Stimulated activated CD8-positive, alpha-beta memory T cell treated with anti-CD3 and anti-CD28 coated beads, Interleukin-15, amount 100 ng/mL, for 24 hours (primary cell): ENCODE data around the gene OR8H2.
"Not testable (repeated sequence)": the region's sequence is repeated elsewhere in the genome, so short reads cannot be mapped to it uniquely, and the experiment has no call there.

ENCODE experiments used
- DNase-seq: peaks from one replicate; pipeline ENCODE4 v3.0.0-alpha.2; 2020; ENCODE audit warnings: low read depth

The OR8H2 gene, protein sequence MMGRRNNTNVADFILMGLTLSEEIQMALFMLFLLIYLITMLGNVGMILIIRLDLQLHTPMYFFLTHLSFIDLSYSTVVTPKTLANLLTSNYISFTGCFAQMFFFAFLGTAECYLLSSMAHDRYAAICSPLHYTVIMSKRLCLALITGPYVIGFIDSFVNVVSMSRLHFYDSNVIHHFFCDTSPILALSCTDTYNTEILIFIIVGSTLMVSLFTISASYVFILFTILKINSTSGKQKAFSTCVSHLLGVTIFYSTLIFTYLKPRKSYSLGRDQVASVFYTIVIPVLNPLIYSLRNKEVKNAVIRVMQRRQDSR

DNA sequence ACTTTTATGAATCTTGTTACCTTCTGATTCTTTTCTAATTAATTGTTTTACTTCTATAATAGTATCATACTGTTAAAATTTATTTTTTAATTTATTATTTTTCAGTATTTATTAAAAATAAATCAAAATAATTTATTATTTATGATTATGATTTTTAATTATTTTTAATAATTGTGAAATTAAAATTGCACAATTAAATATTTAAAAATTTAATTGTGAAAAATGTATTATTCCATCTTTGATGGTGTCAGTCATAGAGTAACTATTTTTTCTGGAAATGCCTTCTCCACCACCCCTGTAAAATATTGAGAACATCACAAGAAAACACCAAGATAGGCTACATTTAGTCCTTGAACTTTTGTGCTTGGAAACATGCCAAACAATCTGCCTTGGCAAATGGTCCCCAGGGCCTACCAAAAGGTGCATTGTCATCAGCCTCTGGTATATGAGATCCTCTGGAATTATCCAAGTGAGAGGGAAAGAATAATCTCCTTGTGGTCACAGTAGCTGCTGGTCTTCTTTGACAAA, at the start of gene OR8H2:
Gene OR8H2, plus strand, starts transcription at position 478 of the 528 bp plus-strand sequence. CDS start 1,356 bp downstream, outside the sequence.
- no peak for DNase-seq

DNA sequence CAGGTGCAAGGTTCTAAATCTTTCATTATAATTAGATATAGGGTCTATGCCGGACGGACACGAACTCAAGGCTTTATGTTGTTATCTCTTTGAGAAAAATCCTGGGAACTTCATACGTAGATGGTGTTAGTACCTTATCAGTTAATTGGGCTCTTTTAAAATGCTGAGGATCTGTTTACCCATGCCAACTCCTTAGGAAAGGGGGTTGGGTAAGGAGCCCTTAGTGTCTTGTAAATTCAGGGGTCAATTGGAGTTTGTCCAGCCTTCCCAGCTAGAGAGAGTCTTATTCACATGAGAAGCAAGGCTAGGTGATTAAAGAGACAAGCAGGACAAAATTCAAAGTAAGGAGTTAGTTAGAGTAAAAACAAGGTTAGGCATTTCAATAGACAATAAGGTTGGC, 47.1 kb upstream of the OR8H2 start:
- DNase-seq: not testable (repeated sequence)

DNA sequence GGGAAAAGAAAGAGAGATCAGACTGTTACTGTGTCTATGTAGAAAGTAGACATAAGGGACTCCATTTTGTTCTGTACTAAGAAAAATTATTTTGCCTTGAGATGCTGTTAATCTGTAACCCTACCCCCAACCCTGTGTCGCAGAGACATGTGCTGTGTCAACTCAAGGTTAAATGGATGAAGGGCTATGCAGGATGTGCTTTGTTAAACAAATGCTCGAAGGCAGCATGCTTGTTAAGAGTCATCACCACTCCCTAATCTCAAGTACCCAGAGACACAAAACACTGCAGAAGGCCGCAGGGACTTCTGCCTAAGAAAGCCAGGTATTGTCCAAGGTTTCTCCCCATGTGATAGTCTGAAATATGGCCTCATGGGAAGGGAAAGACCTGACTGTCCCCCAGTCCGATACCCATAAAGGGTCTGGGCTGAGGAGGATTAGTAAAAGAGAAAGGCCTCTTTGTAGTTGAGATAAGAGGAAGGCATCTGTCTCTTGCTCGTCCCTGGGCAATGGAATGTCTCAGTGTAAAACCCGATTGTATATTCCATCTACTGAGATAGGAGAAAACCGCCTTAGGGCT, 45.7 kb upstream of the OR8H2 start:
- not testable (repeated sequence) for DNase-seq

DNA sequence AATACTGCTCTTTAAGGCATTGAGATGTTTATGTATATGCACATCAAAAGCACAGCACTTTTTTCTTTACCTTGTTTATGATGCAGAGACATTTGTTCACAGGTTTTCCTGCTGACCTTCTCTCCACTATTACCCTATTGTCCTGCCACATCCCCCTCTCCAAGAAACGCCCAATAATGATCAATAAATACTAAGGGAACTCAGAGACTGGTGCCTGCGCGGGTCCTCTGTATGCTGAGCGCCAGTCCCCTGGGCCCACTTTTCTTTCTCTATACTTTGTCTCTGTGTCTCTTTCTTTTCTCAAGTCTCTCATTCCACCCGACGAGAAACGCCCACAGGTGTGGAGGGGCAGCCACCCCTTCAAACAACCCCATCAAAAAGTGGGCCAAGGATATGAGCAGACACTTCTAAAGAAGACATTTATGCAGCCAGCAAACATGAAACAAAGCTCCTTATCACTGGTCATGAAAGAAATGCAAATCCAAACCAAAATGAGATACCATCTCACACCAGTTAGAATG, 45.2 kb upstream of the OR8H2 start:
- not testable (repeated sequence) for DNase-seq

DNA sequence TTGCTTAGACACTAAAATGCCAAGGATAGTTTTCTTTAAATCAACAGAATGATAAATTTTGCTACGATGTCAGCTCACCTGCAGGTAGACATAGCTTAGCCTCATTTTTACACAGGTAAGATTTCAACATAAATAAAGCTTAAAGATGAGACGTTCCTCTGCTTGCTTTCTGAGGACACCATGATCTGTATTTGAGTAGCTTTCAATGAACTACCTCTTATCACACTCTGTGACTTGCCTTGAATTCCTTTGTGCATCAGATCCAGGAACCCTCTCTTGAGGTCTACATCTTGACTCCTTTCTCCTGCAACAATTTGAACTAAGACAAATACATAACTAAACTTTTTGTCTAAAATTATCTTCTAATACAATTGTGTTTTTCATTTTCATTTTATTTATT, 36.5 kb upstream of the OR8H2 start:
- no peak for DNase-seq

DNA sequence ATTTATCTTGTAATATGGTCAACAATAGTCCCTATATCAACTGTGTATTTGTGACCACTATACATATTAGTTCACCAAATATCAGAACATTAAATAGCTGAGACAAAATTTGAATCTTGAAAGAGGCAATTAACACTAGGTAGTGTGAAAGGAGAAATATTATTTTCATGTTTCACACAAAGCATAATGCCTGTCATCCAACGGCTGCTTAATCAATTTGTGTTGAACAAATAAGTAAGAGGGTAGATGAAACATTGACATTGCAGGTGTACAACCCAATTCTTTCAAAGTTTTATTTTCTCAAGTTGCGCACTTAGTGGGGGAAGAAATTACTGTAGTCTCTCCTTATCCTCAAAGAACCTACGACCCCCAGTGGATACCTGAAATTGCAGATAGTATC, 13.8 kb upstream of the OR8H2 start:
- no peak for DNase-seq

DNA sequence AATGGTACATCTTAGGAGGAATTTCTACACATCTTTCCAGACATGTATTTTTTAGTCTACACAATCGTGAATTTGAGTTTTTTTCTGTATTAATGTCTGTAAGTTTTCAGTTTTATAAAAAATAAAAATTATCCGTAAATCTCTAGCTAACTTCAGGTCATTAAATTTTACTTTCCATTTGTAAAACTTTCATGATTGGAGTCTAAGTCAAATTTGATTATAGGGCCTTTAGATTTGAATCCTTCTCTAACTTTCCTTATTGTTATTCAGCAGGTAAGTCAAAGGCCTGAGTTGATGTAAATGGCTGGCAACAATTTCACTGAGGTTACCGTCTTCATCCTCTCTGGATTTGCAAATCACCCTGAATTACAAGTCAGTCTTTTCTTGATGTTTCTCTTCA, 10.5 kb upstream of the OR8H2 start, which contains the start of gene OR8I2:
Gene OR8I2, plus strand, starts transcription at position 301 of the 400 bp plus-strand sequence. Its CDS starts 0 bp downstream, at position 301.
- no peak for DNase-seq

DNA sequence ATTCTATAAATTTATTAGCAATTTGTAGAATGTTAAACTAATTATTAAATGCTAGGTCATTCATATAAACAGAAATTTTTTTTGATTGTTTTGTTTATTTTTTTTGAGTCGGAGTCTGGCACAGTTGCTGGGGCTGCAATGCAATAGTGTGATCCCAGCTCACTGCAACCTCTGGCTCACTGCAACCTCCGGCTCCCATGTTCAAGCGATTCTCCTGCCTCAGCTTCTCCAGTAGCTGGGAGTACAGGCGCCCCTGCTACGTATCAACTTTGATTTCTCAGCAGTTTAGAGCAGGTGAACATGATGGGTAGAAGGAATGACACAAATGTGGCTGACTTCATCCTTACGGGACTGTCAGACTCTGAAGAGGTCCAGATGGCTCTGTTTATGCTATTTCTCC, 18.6 kb downstream of the OR8H2 start, which contains the start of gene OR8H3:
Gene OR8H3, plus strand, starts transcription at position 301 of the 400 bp plus-strand sequence. Its CDS starts 0 bp downstream, at position 301.
- no peak for DNase-seq

DNA sequence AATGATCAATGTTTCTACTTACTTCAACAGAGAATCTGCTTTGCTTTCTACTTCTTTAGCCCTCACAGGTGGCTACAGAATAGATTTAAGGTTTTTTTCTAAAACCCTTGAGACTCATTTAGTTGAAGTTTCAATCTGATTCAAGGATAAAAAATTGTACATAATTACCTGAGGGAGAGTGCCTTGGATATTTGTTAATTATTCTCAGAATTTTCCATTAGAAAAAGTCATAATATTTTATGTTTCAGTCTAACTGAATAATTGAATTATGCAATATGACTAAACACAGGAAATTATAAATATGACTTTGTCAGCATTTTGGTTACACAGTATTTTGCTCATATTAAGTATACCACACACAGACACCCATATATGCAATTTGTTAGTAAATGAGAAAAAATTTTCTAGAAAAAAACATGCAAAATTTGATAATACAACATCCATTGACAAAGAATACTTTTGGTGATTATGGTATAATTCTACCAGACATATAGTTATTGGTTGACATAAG, 36.7 kb downstream of the OR8H2 start, which contains the start of gene OR8J3:
Gene OR8J3, minus strand, starts transcription at position 51 of the 511 bp plus-strand sequence. CDS start 2,483 bp downstream, outside the sequence.
- no peak for DNase-seq

DNA sequence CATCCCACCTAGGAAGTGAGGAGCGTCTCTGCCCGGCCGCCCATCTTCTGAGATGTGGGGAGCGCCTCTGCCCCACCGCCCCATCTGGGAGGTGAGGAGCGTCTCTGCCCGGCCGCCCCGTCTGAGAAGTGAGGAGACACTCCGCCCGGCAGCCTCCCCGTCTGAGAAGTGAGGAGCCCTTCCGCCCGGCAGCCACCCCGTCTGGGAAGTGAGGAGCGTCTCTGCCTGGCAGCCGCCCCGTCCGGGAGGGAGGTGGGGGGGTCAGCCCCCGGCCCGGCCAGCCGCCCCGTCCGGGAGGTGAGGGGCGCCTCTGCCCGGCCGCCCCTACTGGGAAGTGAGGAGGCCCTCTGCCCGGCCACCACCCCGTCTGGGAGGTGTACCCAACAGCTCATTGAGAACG, 40.2 kb downstream of the OR8H2 start:
- DNase-seq: not testable (repeated sequence)

DNA sequence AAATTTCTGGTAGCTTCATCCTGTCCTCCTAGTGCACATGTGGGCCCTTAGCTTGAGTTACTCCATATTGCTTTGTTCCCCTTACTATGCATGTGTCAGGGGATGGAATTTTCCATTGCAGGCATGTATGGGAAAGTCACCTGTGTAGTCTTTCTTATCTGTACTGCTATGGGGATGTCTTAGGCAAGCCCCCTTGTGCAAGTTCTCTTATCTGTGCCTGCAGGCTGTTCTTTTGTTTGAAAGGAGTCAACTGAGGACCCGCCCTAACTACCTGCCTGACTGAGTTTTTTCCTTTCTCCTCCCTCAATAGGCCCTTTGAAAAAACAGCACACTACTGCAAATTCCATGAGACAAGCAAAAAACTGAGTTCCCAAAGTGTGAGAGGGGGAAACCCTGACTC, 47.9 kb downstream of the OR8H2 start:
- DNase-seq: no peak

DNA sequence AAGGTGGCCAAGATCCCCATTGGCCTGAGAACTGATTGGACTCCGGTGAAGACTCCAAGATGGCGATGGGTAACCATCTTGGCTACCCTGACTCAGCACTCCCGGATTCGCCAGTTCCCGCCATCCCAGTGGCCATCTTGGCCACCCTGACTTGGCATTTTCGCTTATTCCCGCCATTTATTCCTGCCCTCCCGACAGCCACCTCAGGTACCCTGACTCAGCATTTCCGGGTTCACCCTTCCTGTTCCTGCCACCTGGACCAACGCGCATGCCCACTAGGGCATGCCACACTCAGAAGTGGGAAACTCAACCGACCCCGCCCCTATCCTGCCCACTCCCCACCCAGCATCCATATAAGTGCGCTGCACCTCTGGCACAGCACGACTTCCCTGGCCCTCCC, 48.8 kb downstream of the OR8H2 start:
- DNase-seq: no peak
